Trophoblast cell (in vitro differentiated cells and primary cell): ENCODE measurements around the gene SERINC2.

ENCODE experiments used
- DNase-seq, 2 donors: peaks; one replicate each; pipeline ENCODE4 v3.0.0-alpha.2; 2016
- H2AFZ ChIP-seq: 2 replicates; pipeline ENCODE4 v1.6.1; 2013; ENCODE audit warnings: low read length, moderate library complexity, mild to moderate bottlenecking; ENCODE audit not compliant: insufficient read depth, poor library complexity
- H2AK5ac ChIP-seq: 2 replicates; pipeline ENCODE4 v1.6.1; 2013; ENCODE audit warnings: mild to moderate bottlenecking, low read length
- H2BK120ac ChIP-seq: 2 replicates; pipeline ENCODE4 v1.6.1; 2013; ENCODE audit warnings: low read length, mild to moderate bottlenecking, moderate library complexity; ENCODE audit not compliant: insufficient read depth, poor library complexity
- H2BK12ac ChIP-seq: 2 replicates; pipeline ENCODE4 v1.6.1; 2013; ENCODE audit warnings: mild to moderate bottlenecking, low read length, moderate library complexity
- H2BK5ac ChIP-seq: 2 replicates; pipeline ENCODE4 v1.6.1; 2013; ENCODE audit warnings: low read length, low read depth, moderate library complexity, mild to moderate bottlenecking; ENCODE audit not compliant: poor library complexity
- H3K14ac ChIP-seq: 2 replicates; pipeline ENCODE4 v1.6.1; 2013; ENCODE audit warnings: mild to moderate bottlenecking, low read length
- H3K18ac ChIP-seq: 2 replicates; pipeline ENCODE4 v1.6.1; 2013; ENCODE audit warnings: mild to moderate bottlenecking, low read length
- H3K23ac ChIP-seq: 2 replicates; pipeline ENCODE4 v1.6.1; 2013; ENCODE audit warnings: low read length
- H3K27ac ChIP-seq: 2 replicates; pipeline ENCODE4 v1.5.1; 2013; ENCODE audit warnings: low read depth, mild to moderate bottlenecking, inconsistent platforms, low read length, moderate library complexity
- H3K27me3 ChIP-seq: 2 replicates; pipeline ENCODE4 v1.6.1; 2013; ENCODE audit warnings: inconsistent platforms, mild to moderate bottlenecking, low read length, moderate library complexity; ENCODE audit not compliant: insufficient read depth
- H3K36me3 ChIP-seq, 2 experiments: 1 replicate in 1 of 2; 2 replicates in 1 of 2; pipeline ENCODE4 v1.6.1; 2013; ENCODE audit warnings: low read length in 2 of 2, mild to moderate bottlenecking in 2 of 2, moderate library complexity in 1 of 2; ENCODE audit not compliant: insufficient read depth in 2 of 2, control insufficient read depth in 1 of 2
- H3K4ac ChIP-seq: 2 replicates; pipeline ENCODE4 v1.6.1; 2013; ENCODE audit warnings: low read depth, mild to moderate bottlenecking, low read length, moderate library complexity
- H3K4me1 ChIP-seq, 2 experiments: 1 replicate in 1 of 2; 2 replicates in 1 of 2; pipeline ENCODE4 v1.6.1; 2013; ENCODE audit warnings: low read length in 2 of 2, mild to moderate bottlenecking in 2 of 2, moderate library complexity in 1 of 2; ENCODE audit not compliant: insufficient read depth in 2 of 2, control insufficient read depth in 1 of 2
- H3K4me2 ChIP-seq: 2 replicates; pipeline ENCODE4 v1.6.1; 2013; ENCODE audit warnings: inconsistent platforms, mild to moderate bottlenecking, low read length, moderate library complexity
- H3K4me3 ChIP-seq: 2 replicates; pipeline ENCODE4 v1.5.1; 2013; ENCODE audit warnings: mild to moderate bottlenecking, low read depth, low read length, inconsistent platforms
- H3K79me1 ChIP-seq: one replicate; pipeline ENCODE4 v1.6.1; 2013; ENCODE audit warnings: low read length
- H3K79me2 ChIP-seq: 2 replicates; pipeline ENCODE4 v1.6.1; 2013; ENCODE audit warnings: low read length, mild to moderate bottlenecking; ENCODE audit not compliant: control insufficient read depth, insufficient read depth, poor library complexity
- H3K9ac ChIP-seq: 2 replicates; pipeline ENCODE4 v1.6.1; 2013; ENCODE audit warnings: mild to moderate bottlenecking, low read length
- H3K9me3 ChIP-seq: 2 replicates; pipeline ENCODE4 v1.6.1; 2013; ENCODE audit warnings: low read depth, mild to moderate bottlenecking, control low read depth, inconsistent platforms, low read length; ENCODE audit not compliant: insufficient read depth
- H4K12ac ChIP-seq: 2 replicates; pipeline ENCODE4 v1.6.1; 2013; ENCODE audit warnings: low read depth, mild to moderate bottlenecking, low read length, moderate library complexity
- H4K8ac ChIP-seq: 2 replicates; pipeline ENCODE4 v1.6.1; 2013; ENCODE audit warnings: low read depth, mild to moderate bottlenecking, low read length, moderate library complexity
- H4K91ac ChIP-seq: one replicate; pipeline ENCODE4 v1.6.1; 2013; ENCODE audit warnings: low read depth, mild to moderate bottlenecking, low read length, moderate library complexity
- WGBS: extraction: QIAGEN DNeasy Blood & Tissue Kit; methylation state at CpG from one replicate; pipeline ENCODE4 v1.1.7; 2013; ENCODE audit warnings: missing lambda C conversion rate; ENCODE audit not compliant: insufficient read length, insufficient coverage; ENCODE audit errors: extremely low coverage; 5-methylcytosine and 5-hydroxymethylcytosine counted together

Gene SERINC2

GRCh38 chr1:31421371-31422040, 8.5 kb downstream of the SERINC2 start:
- no peak overlapping the region for H3K4me2 ChIP-seq
- H2BK5ac ChIP-seq: no peak overlapping the region
- H3K27me3 ChIP-seq: no peaks in the 10 kb centered on the region
- peak overlapping the region; percentile 13 for H3K4ac ChIP-seq
- peaks cover 2% of the 10 kb centered on the region for H3K79me1 ChIP-seq
- H4K91ac ChIP-seq: no peak overlapping the region
- H3K23ac ChIP-seq: no peak overlapping the region
- no peak overlapping the region for H2AFZ ChIP-seq
- no peaks in the 10 kb centered on the region for H3K9me3 ChIP-seq
- peak overlapping the region; percentile 54 for H3K18ac ChIP-seq
- no CpG with 5 or more reads among the region's 9 CpGs for WGBS
- no peak overlapping the region for H3K27ac ChIP-seq
- H3K4me3 ChIP-seq: no peak overlapping the region
- no peak overlapping the region for H3K9ac ChIP-seq
- H3K36me3 ChIP-seq: peaks cover 28 to 35% of the 10 kb centered on the region in 2 experiments
- H3K79me2 ChIP-seq: no peaks in the 10 kb centered on the region
- no peak overlapping the region for H4K8ac ChIP-seq
- H2BK12ac ChIP-seq: peak overlapping the region; percentile 58
- peak in 1 of 2 donors; percentile 31 for DNase-seq
- H3K14ac ChIP-seq: no peak overlapping the region
- H4K12ac ChIP-seq: no peak overlapping the region
- H2AK5ac ChIP-seq: no peak overlapping the region
- H2BK120ac ChIP-seq: peak overlapping the region; percentile 46
- peaks cover 15 to 16% of the 10 kb centered on the region in 2 experiments for H3K4me1 ChIP-seq

GRCh38 chr1:31422505-31423319, 9.7 kb downstream of the SERINC2 start:
- H3K4ac ChIP-seq: peak overlapping the region; percentile 17
- WGBS: no CpG with 5 or more reads among the region's 15 CpGs
- no peak overlapping the region for H3K23ac ChIP-seq
- no peak overlapping the region for H2BK5ac ChIP-seq
- peaks cover 12% of the 10 kb centered on the region in 2 experiments for H3K4me1 ChIP-seq
- H3K4me2 ChIP-seq: no peak overlapping the region
- no peak overlapping the region for H3K18ac ChIP-seq
- no peaks in the 10 kb centered on the region for H3K79me2 ChIP-seq
- H2AK5ac ChIP-seq: no peak overlapping the region
- H2BK12ac ChIP-seq: no peak overlapping the region
- H3K36me3 ChIP-seq: peaks cover 35 to 44% of the 10 kb centered on the region in 2 experiments
- H4K8ac ChIP-seq: no peak overlapping the region
- H3K9ac ChIP-seq: no peak overlapping the region
- H3K79me1 ChIP-seq: peaks cover 2% of the 10 kb centered on the region
- H4K91ac ChIP-seq: no peak overlapping the region
- no peak overlapping the region for H2BK120ac ChIP-seq
- H4K12ac ChIP-seq: no peak overlapping the region
- no peaks in the 10 kb centered on the region for H3K9me3 ChIP-seq
- H3K14ac ChIP-seq: no peak overlapping the region
- H2AFZ ChIP-seq: no peak overlapping the region
- H3K27ac ChIP-seq: peak overlapping the region; percentile 7
- no peaks in the 10 kb centered on the region for H3K27me3 ChIP-seq
- peak; percentile 84 to 94 for DNase-seq
- no peak overlapping the region for H3K4me3 ChIP-seq

- peak overlapping the region; percentile 3 for H3K18ac ChIP-seq
- peaks cover 2% of the 10 kb centered on the region for H3K79me1 ChIP-seq
- no peak overlapping the region for H4K12ac ChIP-seq
- DNase-seq: no peak
- H2AK5ac ChIP-seq: no peak overlapping the region
- H2BK120ac ChIP-seq: no peak overlapping the region
- H4K91ac ChIP-seq: no peak overlapping the region
- H3K4me1 ChIP-seq: peaks cover 10 to 12% of the 10 kb centered on the region in 2 experiments
- no peak overlapping the region for H3K9ac ChIP-seq
- no peak overlapping the region for H3K4me3 ChIP-seq
- no peak overlapping the region for H3K23ac ChIP-seq
- no peak overlapping the region for H3K4me2 ChIP-seq
- H3K9me3 ChIP-seq: no peaks in the 10 kb centered on the region
- no peaks in the 10 kb centered on the region for H3K27me3 ChIP-seq
- H3K36me3 ChIP-seq: peaks cover 38 to 48% of the 10 kb centered on the region in 2 experiments
- peak overlapping the region; percentile 35 for H2BK12ac ChIP-seq
- no peak overlapping the region for H2BK5ac ChIP-seq
- no peak overlapping the region for H3K14ac ChIP-seq
- WGBS: no CpG with 5 or more reads among the region's 23 CpGs
- no peak overlapping the region for H3K27ac ChIP-seq
- no peaks in the 10 kb centered on the region for H3K79me2 ChIP-seq
- H2AFZ ChIP-seq: no peak overlapping the region
- no peak overlapping the region for H4K8ac ChIP-seq
- H3K4ac ChIP-seq: no peak overlapping the region
Observed at GRCh38 chr1:31423418-31423947, 10.5 kb downstream of the SERINC2 start.

GRCh38 chr1:31424568-31424967, 11.6 kb downstream of the SERINC2 start:
- no peak overlapping the region for H2BK5ac ChIP-seq
- H3K36me3 ChIP-seq: peaks cover 49 to 56% of the 10 kb centered on the region in 2 experiments
- H3K27ac ChIP-seq: no peak overlapping the region
- no peak overlapping the region for H3K4ac ChIP-seq
- no peak overlapping the region for H3K4me2 ChIP-seq
- H3K18ac ChIP-seq: no peak overlapping the region
- no peaks in the 10 kb centered on the region for H3K27me3 ChIP-seq
- H2BK120ac ChIP-seq: no peak overlapping the region
- H2BK12ac ChIP-seq: no peak overlapping the region
- peaks cover 2% of the 10 kb centered on the region for H3K79me1 ChIP-seq
- H2AK5ac ChIP-seq: no peak overlapping the region
- no peak for DNase-seq
- no peak overlapping the region for H2AFZ ChIP-seq
- H4K8ac ChIP-seq: no peak overlapping the region
- no peak overlapping the region for H3K23ac ChIP-seq
- peaks cover under 1% of the 10 kb centered on the region for H3K9me3 ChIP-seq
- H3K4me1 ChIP-seq: peaks cover 5 to 7% of the 10 kb centered on the region in 2 experiments
- no CpG with 5 or more reads among the region's 15 CpGs for WGBS
- no peak overlapping the region for H3K4me3 ChIP-seq
- no peak overlapping the region for H3K14ac ChIP-seq
- no peaks in the 10 kb centered on the region for H3K79me2 ChIP-seq
- H4K12ac ChIP-seq: no peak overlapping the region
- no peak overlapping the region for H4K91ac ChIP-seq
- no peak overlapping the region for H3K9ac ChIP-seq
